K562 (cell line): ENCODE results near the gene UBAC2. TPM values are rescaled to one million over a fixed set of nuclear protein-coding genes. Genes with fewer than 3 reads are reported as not detected.

Experiments
- ATAC-seq: fragments of 200-7000 bp; cut with Tn5 transposase; 3 replicates; pipeline ENCODE4 v1.9.1; 2020; ENCODE audit warnings: moderate library complexity
- BruUV-seq: library from RNA; stranded (reverse); fragments of 400-500 nt; replicated peaks from 2 replicates; lab custom pipeline; 2021; lab: Mats Ljungman, UMichigan
- CTCF ChIA-PET: fragments of 300-600 bp; formaldehyde crosslinking; extraction: SDS; loops from one replicate; lab custom pipeline; 2021; ENCODE audit warnings: low intra/inter-chr PET ratio; lab: Yijun Ruan, JAX
- POLR2A ChIA-PET: fragments of 300-600, 350-650 bp; sonication (Branson Sonifier 250); formaldehyde crosslinking; extraction: SDS; loops from one replicate; lab custom pipeline; 2021; ENCODE audit warnings: antibody characterized with exemption, inconsistent platforms; lab: Yijun Ruan, JAX
- DNase-seq, 4 experiments: peaks; one replicate each; pipeline versions ENCODE4 v3.0.0 to v3.0.0-alpha.2; 2011 to 2018; ENCODE audit warnings: low spot score in 3 of 4, mixed read lengths in 3 of 4; ENCODE audit errors: extremely low read depth in 1 of 4
- FAIRE-seq: peaks from 2 replicates; lab custom pipeline; 2011; peaks lifted over from hg19 to GRCh38; lab: Jason Lieb, UNC
- H2AFZ ChIP-seq: 2 replicates; pipeline ENCODE4 v1.6.0; 2011; ENCODE audit warnings: low read depth, low read length, control low read depth, inconsistent platforms
- H3K27ac ChIP-seq: fragments of 200-600 bp; 3 replicates; pipeline ENCODE4 v1.8.0; 2011; ENCODE audit warnings: low read depth, mild to moderate bottlenecking, control low read depth, inconsistent platforms, low read length, moderate library complexity, mixed read lengths; ENCODE audit errors: extremely low read depth
- H3K27me3 ChIP-seq, 2 experiments: fragments of 300-600 bp in 1 of 2; 2 replicates in 1 of 2; 3 replicates in 1 of 2; pipeline versions ENCODE4 v1.6.0 to v1.8.0; 2011; ENCODE audit warnings: inconsistent platforms in 2 of 2, low read length in 2 of 2, mild to moderate bottlenecking in 1 of 2, mixed read lengths in 1 of 2, moderate library complexity in 1 of 2; ENCODE audit not compliant: control insufficient read depth in 2 of 2, insufficient read depth in 2 of 2
- H3K36me3 ChIP-seq: fragments of 300-600 bp; 3 replicates; pipeline ENCODE4 v1.8.0; 2011; ENCODE audit warnings: mild to moderate bottlenecking, low read length, inconsistent platforms; ENCODE audit not compliant: control insufficient read depth, insufficient read depth
- H3K4me1 ChIP-seq, 2 experiments: fragments of 200-600 bp in 1 of 2; replicated peaks in 1 of 2; 2 replicates in 1 of 2; 3 replicates in 1 of 2; pipeline versions ENCODE4 v1.5.1 to v1.8.0; 2011; ENCODE audit warnings: inconsistent platforms in 2 of 2, low read length in 2 of 2, mild to moderate bottlenecking in 1 of 2, mixed read lengths in 1 of 2, moderate library complexity in 1 of 2; ENCODE audit not compliant: control insufficient read depth in 2 of 2, insufficient read depth in 2 of 2
- H3K4me2 ChIP-seq: 2 replicates; pipeline ENCODE4 v1.6.1; 2011; ENCODE audit warnings: low read length, control low read depth, inconsistent platforms, mixed read lengths; ENCODE audit not compliant: insufficient read depth
- H3K4me3 ChIP-seq: fragments of 200-600 bp; sonication (generic), shearing (Covaris generic); 2 replicates; pipeline ENCODE4 v1.5.1; 2016; ENCODE audit warnings: control low read depth, inconsistent platforms
- H3K79me2 ChIP-seq: fragments of 200-600 bp; 3 replicates; pipeline ENCODE4 v1.8.0; 2011; ENCODE audit warnings: low read length, inconsistent platforms; ENCODE audit not compliant: control insufficient read depth, insufficient read depth
- H3K9ac ChIP-seq, 2 experiments: 2 replicates each; pipeline versions ENCODE4 v1.6.0 to v1.6.1; 2011; ENCODE audit warnings: low read depth in 2 of 2, low read length in 2 of 2, control low read depth in 1 of 2, inconsistent platforms in 1 of 2, mild to moderate bottlenecking in 1 of 2, mixed read lengths in 1 of 2; ENCODE audit not compliant: insufficient read depth in 1 of 2
- H3K9me1 ChIP-seq: one replicate; pipeline ENCODE4 v1.6.0; 2011; ENCODE audit warnings: inconsistent platforms, mild to moderate bottlenecking, low read length, moderate library complexity; ENCODE audit not compliant: control insufficient read depth, insufficient read depth
- H3K9me3 ChIP-seq: replicated peaks from 2 replicates; pipeline ENCODE4 v1.5.1; 2011; ENCODE audit warnings: low read depth, low read length, inconsistent platforms; ENCODE audit not compliant: control insufficient read depth, insufficient read depth
- H4K20me1 ChIP-seq: replicated peaks from 2 replicates; pipeline ENCODE4 v1.6.1; 2011; ENCODE audit warnings: low read length, inconsistent platforms, mixed read lengths; ENCODE audit not compliant: control insufficient read depth, insufficient read depth
- MAFG ChIP-seq: fragments of 450-650 bp; conservative IDR thresholded peaks from 2 replicates; pipeline ENCODE4 v1.6.1; 2016; ENCODE audit warnings: missing genetic modification characterization, missing compliant biosample characterization
- PHB2 ChIP-seq: fragments of 450-650 bp; IDR thresholded peaks from 2 replicates; pipeline ENCODE4 v1.6.1; 2017; ENCODE audit warnings: low read depth
- POLR2AphosphoS2 ChIP-seq: IDR thresholded peaks from 2 replicates; pipeline ENCODE4 v1.6.1; 2012; ENCODE audit warnings: low read length, improper control_type of control experiment
- SIX5 ChIP-seq, 2 experiments: IDR thresholded peaks; 2 replicates each; pipeline ENCODE4 v1.6.1; 2011; ENCODE audit warnings: low read length in 2 of 2, borderline replicate concordance in 1 of 2, low read depth in 1 of 2, mild to moderate bottlenecking in 1 of 2, moderate library complexity in 1 of 2; ENCODE audit not compliant: insufficient read depth in 1 of 2
- SNIP1 ChIP-seq: fragments of 450-650 bp; IDR thresholded peaks from 2 replicates; pipeline ENCODE4 v1.7.1; 2017; ENCODE audit warnings: low read depth, mild to moderate bottlenecking
- ZNF79 ChIP-seq: fragments of 250-450 bp; sonication (Bioruptor Pico); IDR thresholded peaks from 2 replicates; pipeline ENCODE4 v1.4.0; 2020; ENCODE audit warnings: low read depth, mild to moderate bottlenecking, moderate library complexity
- WGBS: fragments of 100-300 bp; shearing (Covaris generic); methylation state at CpG from one replicate; pipeline ENCODE4 v1.1.6; 2016; ENCODE audit warnings: low coverage, mixed read lengths; ENCODE audit not compliant: insufficient coverage; ENCODE audit errors: missing lambda C conversion rate; 5-methylcytosine and 5-hydroxymethylcytosine counted together
- in situ Hi-C: fragments of 300-500 bp; cut with MboI; formaldehyde crosslinking; loops from 4 replicates; pipeline ENCODE4 v1.15.0; 2018; ENCODE audit warnings: inconsistent platforms, mixed read lengths
- intact Hi-C: fragments of 100-400 bp; cut with micrococcal nuclease; formaldehyde crosslinking; loops from 2 replicates; pipeline ENCODE4 v1.14.2; 2022
- polyA plus RNA-seq, 8 experiments: library from polyadenylated mRNA; depleted of rRNA in 4 of 8; stranded (reverse) in 5 of 8; unstranded in 3 of 8; fragments of >200 nt; fragmentation: Nextera tagmentation in 2 of 8; fragmentation: Illumina TruSeq in 1 of 8; extraction: Ambion mirVana in 2 of 8; extraction: Trizol in 1 of 8; gene quantifications; 2 replicates each; pipeline versions ENCODE4 v1.2.1 to v1.2.3, GENCODE V29; 2011 to 2014; ENCODE audit warnings: inconsistent platforms in 1 of 8, missing spikeins in 1 of 8
- total RNA-seq, 7 experiments: library from RNA; depleted of rRNA in 6 of 7; stranded (reverse); fragments of >200 nt in 6 of 7; fragmentation: Illumina TruSeq in 2 of 7; extraction: Trizol in 2 of 7; gene quantifications; 2 replicates each; pipeline versions ENCODE4 v1.2.1 to v1.2.3, GENCODE V29; 2011 to 2021; ENCODE audit warnings: low replicate concordance in 1 of 7
- TF ChIP-seq, protein P1 (sequence below): IDR thresholded peaks from 2 replicates; pipeline ENCODE4 v1.6.1; 2014; ENCODE audit warnings: antibody characterized with exemption
- TF ChIP-seq, protein P2 (sequence below): fragments of 250-450 bp; sonication (Bioruptor Pico); IDR thresholded peaks from 2 replicates; pipeline ENCODE4 v1.8.0; 2022; ENCODE audit warnings: moderate library complexity, mild to moderate bottlenecking, inconsistent platforms

Gene UBAC2
- total and polyA plus RNA-seq, 9 of the 15 experiments (the other 6 are each of a cell fraction or from before 2014, with no cell fraction given): 6.0 to 84.1 (median 32.3) TPM

DNA sequence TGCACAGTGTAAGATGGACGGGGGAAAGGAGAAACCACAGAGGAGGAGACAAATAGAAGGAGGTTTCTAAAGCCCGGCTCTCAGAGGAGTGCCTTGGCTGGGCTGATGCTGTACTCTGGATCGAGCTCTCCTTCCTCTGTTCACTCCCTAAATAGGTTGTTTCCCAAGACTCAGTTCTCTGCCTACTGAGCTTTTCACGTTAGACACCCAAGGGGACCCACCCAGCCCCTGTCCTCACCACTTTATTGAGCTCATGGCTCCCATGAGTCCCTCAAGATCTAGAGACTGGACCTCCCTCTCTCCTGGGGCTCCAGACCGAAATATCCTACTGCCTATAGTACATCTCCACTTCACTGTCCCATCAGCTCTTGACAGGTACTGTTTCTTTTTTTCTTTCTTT lies 144.7 kb downstream of the UBAC2 start:
- BruUV-seq: no TSS peak
- no peak overlapping the region for H3K27ac ChIP-seq
- 57% methylated on average over 2 of the region's 5 CpGs for WGBS
- in situ Hi-C loops: no loop called here
- FAIRE-seq: no peak
- no peak overlapping the region for H3K4me3 ChIP-seq
- CTCF ChIA-PET: no interaction called here
- H3K4me1 ChIP-seq: peaks cover 0 to 4% of the 10 kb centered on the region in 2 experiments; a peak in 1 of 5 replicates
- intact Hi-C loops: no loop called here
- no peaks in the 10 kb centered on the region for H3K9me3 ChIP-seq
- TF ChIP-seq MAFG (tag) (no peak), ZNF79 (CRISPR knock-in tag) (no peak), PHB2 (no peak), SIX5 (IDR thresholded peaks at IDR 0.05; ENCODE audit: borderline replicate concordance in 1 of 2, insufficient read depth in 1 of 2, low read depth in 1 of 2, low read length in 2 of 2) (no peak), POLR2AphosphoS2 (no peak), SNIP1 (no peak)
- TF ChIP-seq, protein P1, sequence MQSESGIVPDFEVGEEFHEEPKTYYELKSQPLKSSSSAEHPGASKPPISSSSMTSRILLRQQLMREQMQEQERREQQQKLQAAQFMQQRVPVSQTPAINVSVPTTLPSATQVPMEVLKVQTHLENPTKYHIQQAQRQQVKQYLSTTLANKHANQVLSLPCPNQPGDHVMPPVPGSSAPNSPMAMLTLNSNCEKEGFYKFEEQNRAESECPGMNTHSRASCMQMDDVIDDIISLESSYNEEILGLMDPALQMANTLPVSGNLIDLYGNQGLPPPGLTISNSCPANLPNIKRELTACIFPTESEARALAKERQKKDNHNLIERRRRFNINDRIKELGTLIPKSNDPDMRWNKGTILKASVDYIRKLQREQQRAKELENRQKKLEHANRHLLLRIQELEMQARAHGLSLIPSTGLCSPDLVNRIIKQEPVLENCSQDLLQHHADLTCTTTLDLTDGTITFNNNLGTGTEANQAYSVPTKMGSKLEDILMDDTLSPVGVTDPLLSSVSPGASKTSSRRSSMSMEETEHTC: no peak
- TF ChIP-seq, protein P2, sequence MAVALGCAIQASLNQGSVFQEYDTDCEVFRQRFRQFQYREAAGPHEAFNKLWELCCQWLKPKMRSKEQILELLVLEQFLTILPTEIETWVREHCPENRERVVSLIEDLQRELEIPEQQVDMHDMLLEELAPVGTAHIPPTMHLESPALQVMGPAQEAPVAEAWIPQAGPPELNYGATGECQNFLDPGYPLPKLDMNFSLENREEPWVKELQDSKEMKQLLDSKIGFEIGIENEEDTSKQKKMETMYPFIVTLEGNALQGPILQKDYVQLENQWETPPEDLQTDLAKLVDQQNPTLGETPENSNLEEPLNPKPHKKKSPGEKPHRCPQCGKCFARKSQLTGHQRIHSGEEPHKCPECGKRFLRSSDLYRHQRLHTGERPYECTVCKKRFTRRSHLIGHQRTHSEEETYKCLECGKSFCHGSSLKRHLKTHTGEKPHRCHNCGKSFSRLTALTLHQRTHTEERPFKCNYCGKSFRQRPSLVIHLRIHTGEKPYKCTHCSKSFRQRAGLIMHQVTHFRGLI (CRISPR knock-in tag): no peak
- no peak overlapping the region for H2AFZ ChIP-seq
- no peak overlapping the region for H3K4me2 ChIP-seq
- POLR2A ChIA-PET: no interaction called here
- DNase-seq: no peak
- no peaks in the 10 kb centered on the region for H3K27me3 ChIP-seq
- H3K9me1 ChIP-seq: no peaks in the 10 kb centered on the region
- H4K20me1 ChIP-seq: no peaks in the 10 kb centered on the region; the same call in 1 of the 2 replicates
- ATAC-seq: no peak
- peaks cover 57% of the 10 kb centered on the region; the same call in 2 of the 3 replicates for H3K36me3 ChIP-seq
- no peak overlapping the region for H3K9ac ChIP-seq
- no peaks in the 10 kb centered on the region for H3K79me2 ChIP-seq
